Choroid plexus epithelial cell (primary cell): ENCODE results near the gene PSMC3IP.
A peak's percentile ranks its signal among the peaks of the same experiment; 100 is the strongest.
"Not testable (repeated sequence)": the region's sequence is repeated elsewhere in the genome, so short reads cannot be mapped to it uniquely, and the experiment has no call there.

Experiments
- DNase-seq: peaks from one replicate; pipeline ENCODE4 v3.0.0-alpha.2; 2010; ENCODE audit warnings: low read depth
- H3K4me3 ChIP-seq: 2 replicates; pipeline ENCODE4 v1.5.1; 2011; ENCODE audit warnings: low read depth, mild to moderate bottlenecking, control low read depth, low read length, moderate library complexity
- TF ChIP-seq, protein P1 (sequence below): conservative IDR thresholded peaks from 2 replicates; pipeline ENCODE4 v1.5.1; 2011; ENCODE audit warnings: low read depth, mild to moderate bottlenecking, control low read depth, inconsistent platforms, low read length, moderate library complexity

PSMC3IP gene

DNA sequence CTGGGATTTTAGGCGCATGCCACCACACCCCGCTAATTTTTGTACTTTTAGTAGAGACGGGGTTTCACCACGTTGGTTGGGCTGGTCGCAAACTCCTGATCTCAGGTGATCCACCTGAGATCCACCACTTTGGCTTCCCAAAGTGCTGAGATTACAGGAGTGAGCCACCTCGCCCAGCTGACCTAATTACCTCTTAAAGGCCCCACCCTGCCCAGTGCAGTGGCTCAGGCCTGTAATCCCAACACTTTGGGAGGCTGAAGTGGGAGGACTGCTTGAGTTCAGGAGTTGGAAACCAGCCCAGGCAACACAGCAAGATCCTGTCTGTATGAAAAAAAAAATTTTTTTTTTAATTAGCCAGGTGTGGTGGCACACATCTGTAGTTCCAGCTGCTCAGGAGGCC is 18.5 kb downstream of the PSMC3IP start:
- no peak overlapping the region for H3K4me3 ChIP-seq
- DNase-seq: no peak
- TF ChIP-seq, protein P1, sequence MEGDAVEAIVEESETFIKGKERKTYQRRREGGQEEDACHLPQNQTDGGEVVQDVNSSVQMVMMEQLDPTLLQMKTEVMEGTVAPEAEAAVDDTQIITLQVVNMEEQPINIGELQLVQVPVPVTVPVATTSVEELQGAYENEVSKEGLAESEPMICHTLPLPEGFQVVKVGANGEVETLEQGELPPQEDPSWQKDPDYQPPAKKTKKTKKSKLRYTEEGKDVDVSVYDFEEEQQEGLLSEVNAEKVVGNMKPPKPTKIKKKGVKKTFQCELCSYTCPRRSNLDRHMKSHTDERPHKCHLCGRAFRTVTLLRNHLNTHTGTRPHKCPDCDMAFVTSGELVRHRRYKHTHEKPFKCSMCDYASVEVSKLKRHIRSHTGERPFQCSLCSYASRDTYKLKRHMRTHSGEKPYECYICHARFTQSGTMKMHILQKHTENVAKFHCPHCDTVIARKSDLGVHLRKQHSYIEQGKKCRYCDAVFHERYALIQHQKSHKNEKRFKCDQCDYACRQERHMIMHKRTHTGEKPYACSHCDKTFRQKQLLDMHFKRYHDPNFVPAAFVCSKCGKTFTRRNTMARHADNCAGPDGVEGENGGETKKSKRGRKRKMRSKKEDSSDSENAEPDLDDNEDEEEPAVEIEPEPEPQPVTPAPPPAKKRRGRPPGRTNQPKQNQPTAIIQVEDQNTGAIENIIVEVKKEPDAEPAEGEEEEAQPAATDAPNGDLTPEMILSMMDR: no peak

DNA sequence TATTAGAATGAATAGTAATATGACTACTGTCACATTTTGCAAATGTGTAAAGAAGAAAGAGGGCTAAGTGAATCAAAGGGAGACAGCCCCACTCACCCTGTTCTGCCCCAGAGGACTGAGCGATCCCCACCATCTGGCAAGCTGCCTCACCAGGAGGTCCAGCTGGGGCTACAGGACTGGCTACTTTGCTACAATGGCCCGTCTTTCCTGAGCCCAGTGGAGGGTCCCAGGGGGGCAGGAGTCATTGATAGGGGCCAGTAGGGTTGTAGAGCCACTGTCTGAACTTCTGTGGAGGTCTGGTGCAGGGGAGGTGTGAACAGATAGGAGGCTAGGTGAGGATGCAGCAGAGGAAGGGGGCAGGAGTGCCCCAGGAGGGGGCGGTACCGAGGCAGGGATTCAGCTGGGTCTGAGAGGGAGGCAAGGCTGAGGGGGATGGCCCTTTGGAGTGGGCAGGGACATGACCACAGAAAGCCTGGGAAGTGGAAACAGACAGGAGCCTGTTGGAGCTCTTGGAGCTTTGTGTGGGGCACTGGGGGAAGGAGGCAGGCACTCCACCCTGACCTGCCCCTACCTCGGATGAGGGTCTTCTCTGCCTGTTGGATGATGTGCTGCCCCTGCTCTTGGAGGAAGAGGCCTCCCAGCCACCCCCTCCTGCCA is 21.4 kb downstream of the PSMC3IP start:
- TF ChIP-seq, protein P1: peak; percentile 22
- not testable (repeated sequence) for DNase-seq, H3K4me3 ChIP-seq

DNA sequence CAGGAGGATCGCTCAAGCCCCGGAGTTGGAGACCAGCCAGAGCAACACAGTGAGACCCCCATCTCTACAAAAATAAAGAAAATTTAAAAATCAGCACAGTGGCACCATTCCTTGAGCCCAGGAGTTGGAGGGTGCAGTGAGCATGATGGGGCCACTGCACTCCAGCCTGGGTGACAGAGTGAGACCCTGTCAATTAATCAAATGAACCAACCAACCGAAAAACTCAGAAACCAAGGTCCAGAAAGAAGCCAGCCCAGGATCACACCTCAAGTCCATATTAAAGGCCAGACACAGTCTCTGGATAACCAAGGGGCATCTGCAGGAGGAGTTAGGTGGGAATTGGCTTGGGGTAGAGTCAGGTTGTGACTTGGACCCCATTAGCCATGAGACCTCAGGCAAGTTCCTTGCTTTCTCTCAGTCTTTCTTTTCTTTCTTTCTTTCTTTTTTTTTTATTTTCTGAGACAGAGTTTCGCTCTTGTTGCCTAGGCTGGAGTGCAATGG is 22.4 kb downstream of the PSMC3IP start:
- DNase-seq: no peak
- TF ChIP-seq, protein P1: no peak
- peak overlapping the region; percentile 85 for H3K4me3 ChIP-seq

DNA sequence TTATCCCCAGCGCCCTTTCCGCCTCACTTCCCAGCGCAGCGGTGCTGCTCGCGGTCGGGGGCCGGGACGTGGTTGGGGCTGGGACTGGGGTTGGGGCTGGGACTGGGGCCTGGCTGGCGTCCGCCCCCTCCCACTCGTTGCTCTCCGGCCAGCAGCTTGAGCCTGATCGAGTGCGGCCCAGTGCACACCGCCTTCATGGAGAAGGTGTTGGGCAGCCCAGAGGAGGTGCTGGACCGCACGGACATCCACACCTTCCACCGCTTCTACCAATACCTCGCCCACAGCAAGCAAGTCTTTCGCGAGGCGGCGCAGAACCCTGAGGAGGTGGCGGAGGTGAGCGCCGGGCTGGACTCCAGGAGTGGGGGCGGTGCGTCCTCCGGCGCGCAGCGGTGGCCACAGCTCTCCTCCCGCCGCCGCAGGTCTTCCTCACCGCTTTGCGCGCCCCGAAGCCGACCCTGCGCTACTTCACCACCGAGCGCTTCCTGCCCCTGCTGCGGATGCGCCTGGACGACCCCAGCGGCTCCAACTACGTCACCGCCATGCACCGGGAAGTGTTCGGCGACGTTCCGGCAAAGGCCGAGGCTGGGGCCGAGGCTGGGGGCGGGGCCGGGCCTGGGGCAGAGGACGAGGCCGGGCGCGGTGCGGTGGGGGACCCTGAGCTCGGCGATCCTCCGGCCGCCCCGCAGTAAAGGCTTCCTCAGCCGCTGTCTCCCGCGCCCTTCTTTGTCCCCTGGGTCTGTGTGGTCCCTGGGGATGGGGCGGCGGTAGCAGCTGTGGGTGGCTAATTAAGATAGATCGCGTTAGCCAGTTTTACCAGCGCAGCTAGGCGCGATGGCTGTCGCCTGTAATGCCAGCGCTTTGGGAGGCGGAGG is 23.0 kb downstream of the PSMC3IP start:
- DNase-seq: peak; percentile 82

DNA sequence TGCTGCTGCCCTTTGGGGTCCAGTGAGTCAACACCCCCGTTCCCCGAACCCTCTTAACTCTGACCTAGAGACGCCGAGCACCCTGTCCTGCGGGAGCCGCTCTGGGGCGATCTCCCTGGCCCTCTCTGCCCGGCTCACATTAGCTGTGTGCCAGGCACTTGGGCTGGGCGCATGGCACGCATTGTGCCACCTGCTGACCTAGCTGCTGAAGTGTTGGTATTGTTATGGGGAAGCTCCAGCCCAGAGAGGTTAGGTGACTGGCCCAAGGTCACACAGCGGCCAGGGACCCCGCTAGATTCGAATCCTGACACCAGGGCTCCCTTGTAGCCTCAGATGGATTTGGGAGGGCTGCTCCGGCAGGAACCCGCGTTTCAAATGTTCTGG is 23.7 kb downstream of the PSMC3IP start:
- H3K4me3 ChIP-seq: peak overlapping the region; percentile 85
- no peak for DNase-seq
- TF ChIP-seq, protein P1: no peak

More for the DNA sequence above, 23.0 kb downstream of the PSMC3IP start:
- H3K4me3 ChIP-seq: peak overlapping the region; percentile 85
- TF ChIP-seq, protein P1: no peak

DNA sequence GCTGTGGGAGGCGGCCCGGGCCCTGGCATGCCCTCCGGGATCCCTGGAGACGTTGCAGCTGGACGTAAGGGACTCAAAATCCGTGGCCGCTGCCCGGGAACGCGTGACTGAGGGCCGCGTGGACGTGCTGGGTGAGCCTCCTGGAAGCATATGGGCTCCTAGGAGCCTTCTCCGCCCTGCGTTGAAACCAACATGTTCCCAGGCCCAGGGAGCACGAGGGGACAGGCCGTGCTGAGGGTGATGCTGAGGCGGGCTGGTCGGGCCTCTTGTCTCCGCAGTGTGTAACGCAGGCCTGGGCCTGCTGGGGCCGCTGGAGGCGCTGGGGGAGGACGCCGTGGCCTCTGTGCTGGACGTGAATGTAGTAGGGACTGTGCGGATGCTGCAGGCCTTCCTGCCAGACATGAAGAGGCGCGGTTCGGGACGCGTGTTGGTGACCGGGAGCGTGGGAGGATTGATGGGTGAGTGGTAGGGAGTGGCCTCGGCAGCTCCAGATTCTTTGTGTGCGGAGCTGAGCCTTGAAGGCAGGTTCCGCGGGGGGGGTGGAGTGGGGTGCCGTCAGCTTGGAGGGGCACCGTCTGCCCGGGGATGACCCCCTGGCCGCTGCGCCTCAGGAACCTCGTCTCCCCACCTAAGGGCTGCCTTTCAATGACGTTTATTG is 24.2 kb downstream of the PSMC3IP start:
- TF ChIP-seq, protein P1: no peak
- DNase-seq: no peak
- H3K4me3 ChIP-seq: no peak overlapping the region

DNA sequence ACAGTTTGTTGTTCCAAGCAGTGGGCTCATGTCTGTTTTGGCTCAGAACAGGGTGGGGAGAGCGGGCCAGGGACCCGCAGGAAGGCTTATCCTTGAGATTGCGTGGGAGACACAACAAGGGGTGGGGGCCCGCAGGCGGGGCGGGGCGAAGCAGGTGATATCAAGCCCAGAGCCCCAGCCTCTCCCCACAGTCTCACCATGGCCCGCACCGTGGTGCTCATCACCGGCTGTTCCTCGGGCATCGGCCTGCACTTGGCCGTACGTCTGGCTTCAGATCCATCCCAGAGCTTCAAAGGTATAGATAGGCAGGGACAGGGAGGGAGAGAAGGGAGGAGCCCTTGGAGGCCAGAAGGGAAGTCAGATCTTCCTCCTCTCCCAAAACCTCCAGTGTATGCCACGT is 24.8 kb downstream of the PSMC3IP start, which contains the start of gene HSD17B1:
Gene HSD17B1, plus strand, starts transcription at position 188 of the 400 bp plus-strand sequence. Its CDS starts 11 bp downstream, at position 199.
- not testable (repeated sequence) for DNase-seq
- peak within 1 kb of the TSS; percentile 85 for H3K4me3 ChIP-seq
